HG03354 (cell line): ENCODE results near the gene NKD2.
"Not testable (repeated sequence)": the region's sequence is repeated elsewhere in the genome, so short reads cannot be mapped to it uniquely, and the experiment has no call there.

Experiments used
- ATAC-seq: cut with Tn5 transposase; IDR thresholded peaks from one replicate; pipeline ENCODE4 v1.9.1; 2021; ENCODE audit warnings: mild to moderate bottlenecking; ENCODE audit not compliant: unreplicated experiment, poor library complexity, severe bottlenecking

The NKD2 gene

DNA sequence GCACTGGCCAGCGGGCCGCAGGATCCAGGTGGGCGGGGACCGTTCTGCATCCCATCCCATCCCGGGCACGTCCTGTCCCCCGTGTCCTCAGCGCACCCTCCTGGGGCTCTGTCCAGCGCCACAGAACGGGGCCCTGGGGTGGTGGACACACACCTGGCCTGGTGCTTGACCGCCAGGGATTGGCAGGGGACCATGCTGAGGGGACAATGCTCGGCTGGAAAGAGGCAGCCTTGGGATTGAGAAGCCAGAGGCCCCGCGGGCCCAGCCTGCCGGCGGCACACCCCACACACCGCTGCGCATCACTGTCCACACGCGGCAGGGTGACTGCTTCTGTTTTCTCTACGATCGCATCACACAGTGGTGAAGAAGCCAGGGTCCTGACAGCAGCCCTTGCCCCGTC, 70.2 kb downstream of the NKD2 start:
- ATAC-seq, result no peak

DNA sequence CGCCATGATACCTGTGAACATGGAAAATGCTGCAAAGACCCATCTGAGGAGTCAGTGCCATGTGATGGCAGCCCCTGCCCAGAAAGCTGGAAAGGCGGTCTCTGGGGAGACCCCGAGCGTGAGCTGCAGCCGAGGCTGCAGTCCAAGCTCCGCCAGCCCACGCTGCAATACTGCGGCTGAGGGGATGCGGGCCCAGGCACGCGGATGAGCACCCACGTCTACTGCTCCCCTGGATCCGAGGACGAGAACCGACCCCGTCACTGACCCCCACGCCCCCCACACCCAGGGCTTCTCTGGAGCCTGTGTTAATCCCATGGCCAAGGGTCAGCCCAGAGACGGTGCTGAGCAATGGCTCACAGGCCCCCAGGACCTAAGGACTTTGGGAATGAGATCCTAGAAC, 70.9 kb downstream of the NKD2 start:
- ATAC-seq, result no peak

DNA sequence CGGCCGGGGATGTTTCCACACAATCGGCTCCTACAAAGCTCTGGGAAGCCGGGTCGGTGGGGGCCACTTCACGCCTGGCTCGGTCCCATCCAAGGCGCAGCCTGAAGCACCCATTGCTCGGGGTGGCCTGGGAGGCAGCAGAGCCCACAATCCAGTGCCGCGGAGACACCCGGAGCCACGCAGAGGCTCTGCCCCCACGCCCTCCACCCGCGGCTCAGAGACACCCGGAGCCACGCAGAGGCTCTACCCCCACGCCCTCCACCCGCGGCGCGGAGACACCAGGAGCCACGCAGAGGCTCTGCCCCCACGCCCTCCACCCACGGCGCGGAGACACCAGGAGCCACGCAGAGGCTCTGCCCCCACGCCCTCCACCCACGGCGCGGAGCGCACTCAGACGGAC, 71.4 kb downstream of the NKD2 start:
- no peak for ATAC-seq

DNA sequence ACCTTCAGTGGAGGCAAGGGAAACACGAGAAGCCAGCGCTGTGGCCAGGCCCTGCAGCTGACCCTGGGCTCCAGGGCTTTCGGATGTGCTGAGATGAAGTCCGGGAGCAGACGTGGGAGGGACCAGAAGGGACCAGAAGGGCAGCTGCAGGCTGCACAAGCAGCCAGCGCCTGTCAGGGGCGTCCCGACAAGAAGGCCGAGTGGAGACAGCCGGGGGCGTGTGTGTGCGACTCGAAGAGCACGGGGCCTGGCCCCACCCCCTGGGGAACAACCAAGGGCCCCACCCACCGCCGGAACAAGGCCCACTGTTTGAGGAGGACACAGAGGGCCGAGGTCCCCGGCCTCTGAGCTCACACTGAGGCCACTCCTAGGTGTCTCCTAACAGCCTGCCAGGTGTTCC, 71.8 kb downstream of the NKD2 start:
- ATAC-seq, result no peak

DNA sequence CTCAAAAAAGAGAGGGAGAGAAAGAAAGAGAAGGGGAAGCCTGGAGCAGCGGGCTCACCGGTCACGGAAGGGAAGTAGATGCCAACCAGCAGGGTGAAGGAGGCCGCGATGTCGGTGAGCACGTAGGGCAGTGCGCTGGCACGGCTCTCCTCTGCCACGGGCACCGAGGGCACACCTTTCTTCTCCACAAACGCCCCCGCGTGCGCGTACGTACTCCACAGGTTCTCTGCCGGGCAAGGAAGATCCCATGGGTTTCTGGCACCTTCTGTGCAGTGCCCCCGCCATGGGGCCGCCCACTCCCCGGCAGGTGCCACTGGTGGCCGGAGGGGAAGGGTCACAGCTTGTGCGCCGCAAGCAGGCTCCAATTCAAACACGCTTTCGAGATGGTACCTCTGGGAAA, 72.9 kb downstream of the NKD2 start:
- ATAC-seq, result no peak

DNA sequence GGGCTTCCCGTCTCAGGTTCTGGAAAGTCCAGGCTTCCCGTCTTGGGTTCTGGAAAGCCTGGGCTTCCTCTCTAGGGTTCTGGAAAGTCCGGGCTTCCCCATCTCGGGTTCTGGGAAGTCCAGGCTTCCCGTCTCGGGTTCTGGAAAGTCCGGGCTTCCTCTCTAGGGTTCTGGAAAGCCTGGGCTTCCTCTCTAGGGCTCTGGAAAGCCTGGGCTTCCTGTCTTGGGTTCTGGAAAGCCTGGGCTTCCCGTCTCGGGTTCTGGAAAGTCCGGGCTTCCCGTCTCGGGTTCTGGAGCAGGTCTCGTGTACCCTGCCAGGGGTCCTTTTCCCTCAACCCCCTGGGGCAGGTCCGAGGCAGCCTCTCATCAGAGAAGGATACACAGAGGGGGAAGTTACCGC, 74.4 kb downstream of the NKD2 start:
- ATAC-seq, result not testable (repeated sequence)

DNA sequence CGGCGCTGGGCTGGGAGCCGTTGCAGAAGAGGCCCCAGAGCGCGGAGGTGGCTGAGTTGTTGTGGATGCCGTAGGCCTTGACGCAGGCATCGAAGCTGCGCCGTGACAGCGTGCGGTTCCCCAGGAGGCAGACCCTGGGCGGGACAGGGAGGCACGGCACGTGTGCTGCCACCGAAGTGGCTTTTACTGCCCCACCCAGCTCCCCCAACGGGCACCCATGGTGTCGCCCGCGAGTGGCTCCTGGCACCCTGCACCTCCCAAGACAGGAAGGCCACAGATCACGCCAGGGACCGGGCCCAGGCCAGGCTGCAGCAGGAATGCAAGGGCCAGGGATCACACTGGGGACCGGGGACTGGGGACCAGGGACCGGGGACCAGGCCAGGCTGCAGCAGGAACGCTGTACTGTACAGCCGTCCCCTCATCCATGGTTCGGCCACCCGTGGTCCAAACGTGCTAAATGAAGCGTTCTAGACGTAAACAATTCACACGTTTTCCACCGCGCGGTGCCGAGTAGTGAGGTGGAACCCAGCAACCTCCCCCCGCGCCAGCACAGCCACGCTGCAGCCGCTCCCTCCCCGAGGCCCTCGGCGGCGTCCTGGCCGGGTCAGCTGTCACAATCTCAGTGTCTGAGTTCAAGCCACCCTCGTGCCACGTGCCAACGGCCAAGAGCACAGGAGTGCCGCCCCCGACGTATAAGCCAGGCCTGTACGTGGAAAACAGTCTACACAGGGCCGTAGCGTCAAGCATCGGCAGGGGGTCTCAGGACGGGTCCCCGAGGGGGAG, 75.4 kb downstream of the NKD2 start:
- no peak for ATAC-seq

DNA sequence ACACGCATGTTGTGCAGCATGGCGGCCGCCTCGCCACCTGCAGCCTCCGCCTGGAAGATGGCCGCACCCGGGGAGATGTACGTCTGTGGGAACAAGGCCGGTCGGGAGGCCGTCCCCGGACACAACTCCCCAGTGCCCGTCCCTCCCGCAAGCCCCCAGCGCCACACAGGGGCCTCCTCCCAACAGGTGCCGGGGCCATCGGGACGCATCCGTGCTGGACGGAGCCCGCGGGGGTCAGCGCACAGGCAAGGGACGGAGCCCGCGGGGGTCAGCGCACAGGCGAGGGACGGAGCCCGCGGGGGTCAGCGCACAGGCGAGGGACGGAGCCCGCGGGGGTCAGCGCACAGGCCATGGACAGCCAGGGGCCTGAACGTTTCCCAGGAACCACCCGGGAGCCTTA, 76.8 kb downstream of the NKD2 start:
- no peak for ATAC-seq

DNA sequence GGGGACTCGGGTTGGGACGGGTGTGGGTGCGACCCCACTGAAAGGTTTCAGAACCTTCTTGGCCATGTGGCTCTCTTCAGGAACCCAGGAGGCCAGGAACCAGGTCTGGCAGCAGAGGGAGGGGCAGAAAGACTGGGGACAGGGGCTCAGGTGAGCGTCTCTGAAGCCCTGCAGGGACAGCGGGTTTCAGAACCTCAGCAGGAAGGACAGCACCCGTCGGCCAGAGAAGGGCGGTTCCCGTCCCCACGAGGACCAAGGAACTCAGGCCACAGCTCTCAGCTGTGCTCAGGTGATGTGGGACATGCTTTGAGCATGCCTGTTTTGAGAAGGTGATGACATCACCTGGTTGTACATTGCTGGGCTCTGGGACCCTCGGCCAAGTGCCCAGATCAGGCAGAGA, 77.5 kb downstream of the NKD2 start:
- no peak for ATAC-seq

DNA sequence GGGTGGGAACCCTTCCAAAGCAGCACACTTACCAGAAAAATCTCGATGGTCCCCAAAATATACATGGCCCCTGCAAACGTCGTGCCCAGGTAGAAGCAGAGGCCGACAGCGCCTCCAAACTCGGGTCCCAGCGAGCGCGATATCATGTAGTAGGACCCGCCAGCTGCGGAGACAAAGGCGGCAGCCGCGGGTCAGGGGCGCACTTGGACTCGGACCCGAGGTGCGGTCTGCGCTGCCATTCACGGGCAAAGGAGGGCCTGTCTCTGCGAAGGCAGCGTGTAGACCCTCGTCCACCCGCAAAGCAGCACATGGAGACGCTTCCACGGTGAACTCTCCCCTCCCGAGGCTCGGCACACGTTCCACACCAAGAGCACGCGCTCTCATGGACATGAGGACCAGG, 78.3 kb downstream of the NKD2 start:
- ATAC-seq, result no peak

DNA sequence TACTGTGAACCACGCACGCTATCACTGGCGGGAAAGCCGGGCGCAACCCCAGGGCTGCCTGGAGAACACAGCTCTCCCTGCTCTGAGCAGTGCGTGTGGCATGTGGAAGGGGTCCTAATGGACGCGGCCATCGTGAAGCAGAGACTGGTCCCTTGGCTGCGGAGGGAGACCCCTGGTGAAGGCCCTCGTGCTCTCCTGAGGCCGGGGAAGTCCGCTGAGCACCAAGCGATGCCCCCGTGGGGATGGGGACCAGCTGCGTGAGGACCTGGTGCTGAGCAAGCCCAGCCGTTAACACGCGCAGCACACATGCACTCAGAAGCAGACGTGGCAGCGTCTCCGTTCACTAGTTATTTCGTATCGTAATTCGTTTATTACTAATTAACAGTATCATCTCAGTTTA, 78.8 kb downstream of the NKD2 start:
- no peak for ATAC-seq

DNA sequence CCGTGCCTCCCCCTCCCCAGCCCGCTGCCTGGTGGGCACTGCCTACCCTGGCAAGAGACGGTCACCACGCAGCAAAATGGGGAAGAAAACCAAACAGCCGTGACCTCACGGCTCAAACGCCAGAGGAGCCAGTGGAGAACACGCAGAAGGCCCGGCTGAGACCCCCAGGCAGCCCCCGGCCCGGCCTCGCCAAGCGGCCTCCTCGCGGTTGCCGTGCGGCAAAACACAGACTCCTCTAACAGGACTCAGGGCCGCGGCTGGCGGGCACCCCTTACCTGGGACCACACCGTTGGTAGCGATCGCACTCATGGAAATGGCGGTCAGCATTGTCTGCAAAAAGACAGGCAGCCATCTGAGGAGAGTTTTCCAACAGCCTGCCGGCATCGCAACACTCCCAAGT, 79.4 kb downstream of the NKD2 start:
- ATAC-seq, result no peak
